HL-60 (cell line): ENCODE measurements around the gene HPS3.

ENCODE experiments used
- DNase-seq, 2 experiments: peaks; one replicate each; pipeline ENCODE4 v3.0.0-alpha.2; 2010 to 2020; ENCODE audit warnings: low read depth in 1 of 2, low spot score in 1 of 2
- H3K27ac ChIP-seq: fragments of 250-450 bp; sonication (Bioruptor Pico); replicated peaks from 2 replicates; pipeline ENCODE4 v1.5.1; 2020; ENCODE audit warnings: mild to moderate bottlenecking, moderate library complexity
- H3K27me3 ChIP-seq: fragments of 250-450 bp; sonication (Bioruptor Pico); 2 replicates; pipeline ENCODE4 v1.5.1; 2021; ENCODE audit warnings: mild to moderate bottlenecking, moderate library complexity; ENCODE audit not compliant: insufficient read depth, poor library complexity, severe bottlenecking
- H3K4me3 ChIP-seq: replicated peaks from 2 replicates; pipeline ENCODE4 v1.5.1; 2011; ENCODE audit warnings: mild to moderate bottlenecking, control low read depth, low read length; ENCODE audit not compliant: insufficient read depth
- CTCF ChIP-seq: IDR thresholded peaks from one replicate; pipeline ENCODE4 v1.5.1; 2011; ENCODE audit warnings: low read length, control low read depth, inconsistent platforms; ENCODE audit not compliant: insufficient read depth
- GABPA ChIP-seq: IDR thresholded peaks from 2 replicates; pipeline ENCODE4 v1.6.1; 2012; ENCODE audit warnings: low read depth
- POLR2AphosphoS5 ChIP-seq: IDR thresholded peaks from 2 replicates; pipeline ENCODE4 v1.6.1; 2012; ENCODE audit warnings: low read depth
- REST ChIP-seq: IDR thresholded peaks from 2 replicates; pipeline ENCODE4 v1.6.1; 2012; ENCODE audit warnings: low read depth; ENCODE audit not compliant: insufficient replicate concordance
- SPI1 ChIP-seq: IDR thresholded peaks from 2 replicates; pipeline ENCODE4 v1.6.1; 2012; ENCODE audit warnings: low read depth, mild to moderate bottlenecking, borderline replicate concordance

HPS3 gene

GRCh38 chr3:149203758-149204157 is 74.3 kb downstream of the HPS3 start:
- Histone ChIP-seq H3K27ac (no peak overlapping the region), H3K27me3 (no peaks in the 10 kb centered on the region), H3K4me3 (no peak overlapping the region)
- peak; percentile 27 to 79 for DNase-seq
- TF ChIP-seq SPI1 = peak; percentile 93
- no peak for TF ChIP-seq REST
- no peak for TF ChIP-seq CTCF
- peak; percentile 64 for TF ChIP-seq POLR2AphosphoS5
- no peak for TF ChIP-seq GABPA

- Histone ChIP-seq H3K27ac (no peak overlapping the region), H3K4me3 (no peak overlapping the region), H3K27me3 (no peaks in the 10 kb centered on the region)
- DNase-seq = no peak
- no peak for TF ChIP-seq CTCF
- TF ChIP-seq GABPA = no peak
- TF ChIP-seq REST = no peak
- no peak for TF ChIP-seq SPI1
- TF ChIP-seq POLR2AphosphoS5 = no peak
Measured at GRCh38 chr3:149204390-149204991, 75.1 kb downstream of the HPS3 start.

GRCh38 chr3:149207475-149207874 is 78.0 kb downstream of the HPS3 start:
- no peaks in the 10 kb centered on the region for H3K27me3 ChIP-seq
- H3K4me3 ChIP-seq = no peak overlapping the region
- no peak overlapping the region for H3K27ac ChIP-seq
- TF ChIP-seq POLR2AphosphoS5 (no peak), SPI1 (no peak), CTCF (no peak), REST (no peak), GABPA (no peak)
- no peak for DNase-seq
